ENCODE measurements around the gene CRELD1. TPM values are rescaled to one million over a fixed set of nuclear protein-coding genes. Genes with fewer than 3 reads are reported as not detected.
"Not testable (repeated sequence)": the region's sequence is repeated elsewhere in the genome, so short reads cannot be mapped to it uniquely, and the experiment has no call there.

The CRELD1 gene
- total and polyA plus RNA-seq, 10 donors: 17.7 to 40.9 (median 30.6) TPM

DNA sequence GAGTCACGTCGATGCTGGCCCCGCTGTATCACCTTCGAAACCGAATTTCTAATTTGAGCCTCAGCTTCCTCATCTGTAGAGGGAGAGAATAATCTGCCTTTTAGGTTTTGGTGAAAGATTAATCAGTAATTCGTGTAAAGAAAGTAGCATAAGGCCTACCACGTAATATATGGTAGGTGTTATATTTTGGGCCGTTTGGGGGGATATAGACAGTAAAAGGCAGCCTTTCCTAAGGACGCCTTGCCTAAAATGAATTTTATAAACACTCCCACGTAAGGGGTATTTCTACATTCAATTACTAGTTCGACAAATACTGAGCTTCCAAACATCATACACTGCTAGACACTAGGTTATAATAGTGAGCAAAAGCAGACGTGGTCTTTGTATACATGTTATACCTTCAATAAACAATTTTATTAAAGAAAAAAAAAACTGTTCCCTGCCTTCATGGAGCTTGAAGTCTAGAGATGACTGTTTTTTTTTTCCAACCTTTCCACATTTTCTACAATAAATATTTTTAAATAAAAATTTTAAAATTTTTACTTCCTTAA is 42.5 kb upstream of the CRELD1 start:
- TF ChIP-seq POLR2AphosphoS5 (IDR thresholded peaks at IDR 0.05) (no peak), POLR2A (IDR thresholded peaks at IDR 0.05) (no peak), CTCF (IDR thresholded peaks at IDR 0.05 in 8 of 11, conservative IDR thresholded peaks at IDR 0.05 in 3 of 11) (no peak)
- 10 to 12% (median 10%) methylated on average over 12 of the region's 12 CpGs for WGBS, 5 donors

GRCh38 chr3:9893739-9894138 is 39.9 kb upstream of the CRELD1 start:
- H3K36me3 ChIP-seq: peaks cover 0 to 28% (median 16%) of the 10 kb centered on the region in 6 donors
- 66 to 79% (median 68%) methylated on average over 1 of the region's 1 CpG for WGBS, 5 donors
- peak; percentile 6 for DNase-seq
- no peaks in the 10 kb centered on the region for H3K27me3 ChIP-seq (replicated peaks in 1 of 7)
- TF ChIP-seq POLR2A (IDR thresholded peaks at IDR 0.05): no peak
- no peak for TF ChIP-seq POLR2AphosphoS5 (IDR thresholded peaks at IDR 0.05)
- H3K4me3 ChIP-seq: no peak overlapping the region
- peaks cover 6 to 71% (median 31%) of the 10 kb centered on the region in 6 donors for H3K4me1 ChIP-seq
- peak overlapping the region in 1 of 8 donors; percentile 28 for H3K27ac ChIP-seq
- intact Hi-C loops (cut with DNase I; ENCODE audit: low total_unique reads): no loop called here
- no peaks in the 10 kb centered on the region for H3K9me3 ChIP-seq

More for the DNA sequence above, 42.5 kb upstream of the CRELD1 start:
- Histone ChIP-seq H3K27me3 (replicated peaks in 1 of 7) (no peaks in the 10 kb centered on the region), H3K4me3 (peak overlapping the region; percentile 60 to 95 (median 82)), H3K9me3 (no peaks in the 10 kb centered on the region), H3K4me1 (peaks cover 6 to 58% (median 31%) of the 10 kb centered on the region in 6 donors), H3K27ac (peak overlapping the region; percentile 92 to 100 (median 97)), H3K36me3 (peaks cover 0 to 28% (median 16%) of the 10 kb centered on the region in 6 donors)
- DNase-seq: no peak
- intact Hi-C loops (cut with DNase I; ENCODE audit: low total_unique reads): no loop called here

DNA sequence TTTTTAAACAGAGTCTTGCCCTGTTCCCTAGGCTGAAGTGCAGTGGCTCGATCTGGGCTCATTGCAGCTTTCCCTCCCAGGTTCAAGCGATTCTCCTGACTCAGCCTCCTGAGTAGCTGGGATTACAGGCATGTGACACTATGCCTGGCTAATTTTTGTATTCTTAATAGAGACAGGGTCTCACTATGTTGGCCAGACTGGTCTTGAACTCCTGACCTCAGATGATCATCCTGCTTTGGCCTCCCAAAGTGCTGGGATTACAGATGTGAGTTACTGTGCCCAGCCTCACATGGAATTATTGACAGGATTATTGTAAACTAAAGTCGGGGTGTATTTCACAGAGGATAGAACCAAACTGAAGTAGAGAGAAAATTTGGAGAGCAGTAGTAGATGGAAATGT is 37.9 kb upstream of the CRELD1 start:
- H3K4me3 ChIP-seq; intact Hi-C loops (cut with DNase I; ENCODE audit: low total_unique reads); H3K9me3 ChIP-seq; DNase-seq; H3K27ac ChIP-seq; H3K27me3 ChIP-seq (replicated peaks in 1 of 7): not testable (repeated sequence)
- peaks cover 3 to 60% (median 28%) of the 10 kb centered on the region in 6 donors for H3K4me1 ChIP-seq
- H3K36me3 ChIP-seq: peaks cover 0 to 28% (median 16%) of the 10 kb centered on the region in 6 donors
- WGBS, 5 donors: 96 to 99% (median 96%) methylated on average over 3 of the region's 3 CpGs

GRCh38 chr3:9896755-9897407 is 36.8 kb upstream of the CRELD1 start:
- H3K36me3 ChIP-seq: peaks cover 0 to 28% (median 16%) of the 10 kb centered on the region in 6 donors
- peak overlapping the region in 1 of 8 donors; percentile 38 for H3K27ac ChIP-seq
- peak; percentile 31 for DNase-seq
- H3K27me3 ChIP-seq (replicated peaks in 1 of 7); H3K9me3 ChIP-seq; H3K4me3 ChIP-seq; intact Hi-C loops (cut with DNase I; ENCODE audit: low total_unique reads): not testable (repeated sequence)
- peaks cover 0 to 50% (median 21%) of the 10 kb centered on the region in 6 donors for H3K4me1 ChIP-seq
- WGBS, 5 donors: 88 to 96% (median 91%) methylated on average over 10 of the region's 10 CpGs

DNA sequence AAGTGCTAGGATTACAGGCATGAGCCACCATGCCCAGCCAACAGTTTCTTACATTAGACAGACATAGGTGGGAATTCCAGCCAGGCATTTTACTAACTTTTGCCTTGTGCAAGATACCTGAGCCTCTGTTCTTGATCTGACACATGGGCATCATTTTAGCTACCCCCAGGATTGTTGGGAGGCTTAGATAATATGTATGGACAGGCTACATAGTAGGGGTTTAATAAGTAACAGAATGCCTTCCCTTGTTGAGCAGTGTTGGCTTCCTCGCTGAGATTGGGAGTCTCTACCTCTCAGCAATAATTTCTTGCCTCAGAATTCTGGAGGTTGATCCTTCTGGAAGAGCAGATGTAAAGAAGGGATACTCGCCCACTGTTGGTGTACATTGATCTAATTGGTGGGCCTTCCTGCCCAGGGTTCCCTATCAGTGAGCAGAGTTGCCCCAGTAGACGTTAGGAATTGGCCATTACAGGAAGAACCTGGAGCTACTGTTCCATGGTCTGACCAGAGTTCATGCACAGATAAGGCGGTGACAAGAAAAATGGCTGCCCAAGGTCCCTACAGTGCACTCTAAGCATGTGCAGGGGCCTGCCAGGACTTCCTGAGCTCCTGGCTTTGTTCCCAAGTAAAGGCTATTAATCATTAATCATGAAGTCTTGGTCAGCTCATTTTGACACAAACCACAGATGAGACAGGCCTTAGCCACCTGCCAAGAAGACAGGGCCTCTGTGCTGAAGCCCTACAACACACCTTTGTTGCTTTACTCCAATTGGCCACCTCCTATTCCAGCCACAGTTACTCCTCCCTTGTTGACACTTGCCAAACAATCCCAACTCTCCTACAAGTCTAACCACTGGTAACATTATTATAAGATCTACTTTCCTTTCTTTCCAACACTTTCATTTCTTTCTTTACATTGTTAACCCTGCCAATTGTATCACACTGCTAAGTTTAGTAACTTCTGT is 35.9 kb upstream of the CRELD1 start:
- Histone ChIP-seq H3K4me1 (peaks cover 0 to 50% (median 21%) of the 10 kb centered on the region in 6 donors), H3K36me3 (peaks cover 0 to 21% (median 15%) of the 10 kb centered on the region in 6 donors), H3K27ac (peak overlapping the region in 1 of 8 donors; percentile 38), H3K27me3 (replicated peaks in 1 of 7) (no peaks in the 10 kb centered on the region), H3K9me3 (no peaks in the 10 kb centered on the region), H3K4me3 (no peak overlapping the region)
- WGBS, 5 donors: 49 to 71% (median 60%) methylated on average over 4 of the region's 4 CpGs
- intact Hi-C loops (cut with DNase I; ENCODE audit: low total_unique reads): no loop called here
- TF ChIP-seq POLR2A (IDR thresholded peaks at IDR 0.05) (no peak), CTCF (IDR thresholded peaks at IDR 0.05 in 8 of 11, conservative IDR thresholded peaks at IDR 0.05 in 3 of 11) (no peak), POLR2AphosphoS5 (IDR thresholded peaks at IDR 0.05) (no peak)
- peak; percentile 8 for DNase-seq
